ENCODE measurements around the gene FAM177B.
A peak's percentile ranks its signal among the peaks of the same experiment; 100 is the strongest.

FAM177B gene

DNA sequence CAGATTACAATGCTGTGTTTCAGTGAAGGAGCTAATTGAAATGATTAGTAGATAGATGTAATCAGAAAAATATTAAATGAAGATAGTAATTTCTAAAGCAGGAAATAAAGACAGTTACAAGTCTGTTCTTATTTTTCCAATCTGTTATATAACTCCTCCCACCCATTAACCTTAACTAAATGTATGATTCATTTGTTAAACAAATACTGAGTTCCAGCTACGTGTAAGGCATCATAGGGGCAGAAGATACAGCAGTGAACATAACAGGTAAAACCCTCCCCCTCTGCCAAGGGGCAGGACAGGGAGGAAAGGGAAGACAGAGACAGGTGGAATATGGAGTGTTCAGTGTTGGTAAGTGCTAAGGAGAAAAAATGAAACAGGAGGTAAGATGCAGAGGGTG, at the start of gene FAM177B:
FAM177B (plus strand) TSS at position 231 of the 400 bp plus-strand sequence. CDS start 9,344 bp downstream, outside the sequence.
- DNase-seq: no peak

DNA sequence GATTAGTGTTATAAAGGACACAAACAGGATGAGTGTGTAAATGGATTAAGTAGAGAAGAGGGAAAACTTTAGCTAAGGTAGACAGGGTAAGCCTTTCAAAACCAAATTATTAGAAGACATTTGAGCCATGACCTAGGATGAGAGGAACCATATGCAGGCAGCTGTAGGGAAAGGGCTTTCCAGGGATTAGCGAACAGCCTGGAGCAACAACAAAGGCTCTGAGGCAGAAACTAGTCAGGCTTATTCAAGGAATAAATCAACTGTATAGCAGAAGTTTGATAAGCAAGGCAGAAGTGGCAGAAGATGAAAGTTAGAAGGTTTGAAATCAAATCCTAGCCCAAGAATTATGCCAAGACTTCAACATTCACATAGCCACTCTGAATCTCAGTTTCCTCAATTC, 46.0 kb upstream of the FAM177B start:
- no peak for DNase-seq

DNA sequence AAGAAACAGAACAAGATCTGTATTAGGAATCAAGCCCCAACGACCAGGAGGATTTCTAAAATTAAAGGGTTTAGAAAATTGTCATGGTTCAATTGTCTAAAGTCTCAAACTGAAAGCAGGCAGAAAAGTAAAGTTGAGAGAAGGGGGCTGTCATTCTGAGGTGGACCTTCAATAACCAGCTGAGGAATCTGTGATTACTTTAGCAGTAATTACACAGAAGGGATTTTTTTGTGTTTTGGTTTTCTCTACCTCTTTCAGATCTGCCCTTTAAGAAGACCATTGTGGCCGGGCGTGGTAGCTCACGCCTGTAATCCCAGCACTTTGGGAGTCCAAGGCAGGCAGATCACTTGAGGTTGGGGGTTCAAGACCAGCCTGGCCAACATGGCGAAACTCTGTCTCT, 42.1 kb upstream of the FAM177B start:
- no peak for DNase-seq

DNA sequence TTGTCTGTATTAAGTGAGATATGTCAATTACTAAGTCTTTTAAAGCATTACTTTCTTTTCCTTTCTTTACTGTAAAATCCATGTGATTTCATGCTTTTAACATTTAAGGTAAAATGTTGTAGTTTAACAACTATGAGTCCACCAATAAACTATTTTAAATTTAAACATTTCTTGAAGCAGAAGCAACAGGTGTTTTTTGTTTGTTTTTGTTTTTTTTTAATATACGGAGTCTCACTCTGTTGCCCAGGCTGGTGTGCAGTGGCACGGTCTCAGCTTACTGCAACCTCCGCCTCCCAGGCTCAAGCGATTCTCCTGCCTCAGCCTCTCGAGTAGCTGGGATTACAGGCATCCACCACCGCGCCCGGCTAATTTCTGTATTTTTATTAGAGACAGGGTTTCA, 40.3 kb upstream of the FAM177B start:
- DNase-seq: no peak

DNA sequence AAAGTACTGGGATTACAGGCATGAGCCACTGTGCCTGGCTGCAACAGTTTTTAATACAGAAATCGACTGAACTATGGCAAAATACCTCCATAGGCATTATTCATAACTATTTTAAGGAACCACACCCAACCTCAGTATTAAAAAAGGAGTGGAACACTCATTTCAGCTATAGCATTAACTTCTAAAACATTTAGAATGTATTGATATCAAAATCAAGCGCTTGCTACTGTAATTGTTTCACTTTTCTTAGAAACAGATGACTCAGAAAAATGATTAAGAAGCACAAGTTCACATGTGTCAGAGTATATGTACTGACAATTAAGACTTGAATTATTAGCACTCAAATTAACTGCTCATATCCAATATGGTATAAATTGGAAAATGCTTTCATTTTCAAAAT, 39.8 kb upstream of the FAM177B start:
- DNase-seq: no peak

DNA sequence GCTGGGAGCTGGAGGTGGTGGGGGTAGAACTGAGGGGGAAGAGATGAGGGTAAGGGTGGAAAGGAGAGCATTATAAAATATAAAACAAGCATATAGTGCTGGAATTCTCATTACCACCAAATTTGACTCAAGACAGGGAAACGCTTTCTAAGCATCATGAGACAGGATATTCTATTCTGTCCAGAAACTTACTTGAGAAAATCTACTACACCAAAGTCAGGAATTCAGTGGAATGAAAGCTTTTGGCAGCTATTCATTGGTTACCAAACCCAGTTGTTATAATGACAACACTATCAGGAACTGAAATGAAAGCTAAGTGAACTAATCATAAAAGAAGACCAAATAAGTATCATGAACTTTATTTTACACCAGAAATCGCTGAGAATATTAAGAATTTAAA, 39.2 kb upstream of the FAM177B start:
- DNase-seq: no peak

DNA sequence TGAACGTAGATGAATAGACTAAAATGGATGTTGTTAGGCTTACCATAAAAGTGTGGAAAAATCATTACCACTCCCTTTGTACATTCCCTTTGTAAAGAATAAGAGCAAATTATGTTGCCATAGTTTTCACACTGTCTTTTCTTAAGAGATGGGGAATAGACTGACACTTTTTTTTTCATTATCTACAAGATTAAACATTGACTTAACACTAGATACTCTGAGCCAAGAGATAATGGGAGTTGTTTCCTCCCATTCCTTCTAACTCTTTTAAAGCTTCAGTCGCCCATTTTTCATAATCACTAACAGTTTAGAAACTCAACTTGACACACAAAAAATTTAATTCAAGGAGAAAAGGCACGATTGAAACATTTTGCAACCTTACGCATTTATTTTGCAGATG, 34.8 kb upstream of the FAM177B start:
- DNase-seq: no peak

DNA sequence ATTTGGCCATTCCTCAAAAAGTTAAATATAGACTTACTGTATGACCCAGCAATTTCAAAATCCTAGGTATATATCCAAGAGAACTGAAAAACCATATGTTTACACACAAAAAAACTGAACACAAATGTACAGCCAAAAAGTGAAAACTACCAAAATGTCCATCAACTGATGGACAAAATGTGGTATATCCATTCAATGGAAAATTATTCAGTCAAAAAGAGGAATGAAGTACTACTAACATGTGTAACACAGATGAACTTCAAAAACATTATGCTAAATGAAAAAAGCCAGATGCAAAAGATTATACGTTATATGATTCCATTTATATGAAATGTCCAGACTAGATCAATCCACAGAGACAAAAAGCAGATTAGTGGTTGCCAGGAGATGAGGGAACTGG, 32.7 kb upstream of the FAM177B start:
- DNase-seq: no peak

DNA sequence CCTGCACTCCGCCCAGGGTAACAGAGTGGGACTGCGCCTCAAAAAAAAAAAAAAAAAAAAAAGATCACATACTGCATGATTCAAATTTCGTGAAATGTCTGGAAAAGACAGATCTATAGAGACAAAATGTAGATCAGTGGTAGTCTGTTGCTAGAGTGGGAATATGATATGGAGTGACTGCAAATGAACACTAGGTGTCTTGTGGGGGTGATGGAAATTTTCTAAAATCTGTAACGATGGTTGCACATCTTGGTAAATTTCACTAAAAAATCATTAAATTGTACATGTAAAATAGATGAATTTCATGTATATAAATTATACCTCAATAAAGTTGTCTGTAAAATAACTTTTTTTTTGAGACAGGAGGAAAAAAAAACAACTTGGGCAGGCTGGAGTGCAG, 30.2 kb upstream of the FAM177B start:
- DNase-seq: no peak

DNA sequence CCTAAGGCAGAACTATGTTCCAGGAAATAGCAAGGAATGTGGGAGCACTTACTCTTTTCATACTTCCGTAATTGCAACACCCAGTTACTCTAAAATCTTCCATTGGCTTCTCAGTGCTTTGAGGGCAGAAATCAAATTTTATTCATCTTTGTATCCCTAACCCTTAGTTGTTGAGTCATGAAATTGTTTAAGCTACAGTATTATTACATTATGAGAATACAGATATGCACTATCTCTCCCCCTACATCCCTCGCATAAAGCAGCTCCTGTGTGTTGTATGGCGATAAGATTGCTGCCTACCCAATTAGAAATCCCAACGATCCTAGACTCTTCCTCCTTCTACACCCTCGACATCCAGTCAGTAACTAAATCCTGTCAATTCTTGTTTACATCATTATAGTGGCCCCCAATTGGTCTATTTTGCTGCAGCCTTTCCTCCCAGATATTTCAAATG, 27.3 kb upstream of the FAM177B start:
- DNase-seq: no peak

DNA sequence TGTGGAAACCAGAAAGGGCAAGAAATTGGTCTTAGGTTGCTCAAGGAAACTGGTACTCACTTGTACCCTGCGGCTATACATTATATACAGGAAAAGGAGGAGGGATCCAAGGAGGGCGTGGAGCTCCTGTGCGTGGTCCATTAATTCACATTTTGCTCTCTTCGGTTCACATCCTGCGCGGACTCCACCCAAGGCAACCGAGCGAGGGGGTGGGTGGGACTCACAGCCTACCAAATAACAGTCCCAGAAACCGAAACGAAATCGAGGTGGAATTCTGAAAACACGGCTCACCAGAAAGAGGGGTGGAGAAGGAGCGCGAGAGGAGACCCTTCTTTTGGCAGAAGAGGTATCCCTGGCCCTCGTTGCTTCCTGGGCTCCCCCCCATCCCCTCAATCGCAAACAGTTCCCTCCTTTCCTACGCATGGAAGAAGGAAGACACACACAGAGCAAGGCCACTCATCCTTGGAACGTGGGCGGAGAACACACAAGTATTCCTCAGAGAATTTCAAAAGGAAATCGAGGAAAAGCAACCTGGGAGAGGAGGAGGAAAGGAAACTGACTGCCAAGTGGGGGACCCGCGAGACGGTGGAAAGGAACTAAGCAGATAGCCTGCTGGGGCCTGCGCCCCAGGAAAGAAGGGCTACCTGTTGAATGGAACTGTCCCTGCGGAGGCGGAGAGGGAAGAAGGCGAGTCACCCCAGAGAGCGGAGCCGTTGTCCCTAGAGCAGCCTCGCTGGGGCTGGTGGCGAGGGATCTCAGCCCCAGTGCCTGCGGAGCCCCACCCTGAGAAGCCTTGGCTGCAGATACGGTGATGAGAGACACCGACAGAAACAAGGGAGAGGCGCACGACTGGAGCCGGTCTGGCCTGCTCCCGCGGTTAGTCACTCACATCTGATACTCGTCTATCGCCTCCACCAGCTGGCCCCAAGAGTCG, 25.4 kb upstream of the FAM177B start:
- DNase-seq: peak; percentile 70

DNA sequence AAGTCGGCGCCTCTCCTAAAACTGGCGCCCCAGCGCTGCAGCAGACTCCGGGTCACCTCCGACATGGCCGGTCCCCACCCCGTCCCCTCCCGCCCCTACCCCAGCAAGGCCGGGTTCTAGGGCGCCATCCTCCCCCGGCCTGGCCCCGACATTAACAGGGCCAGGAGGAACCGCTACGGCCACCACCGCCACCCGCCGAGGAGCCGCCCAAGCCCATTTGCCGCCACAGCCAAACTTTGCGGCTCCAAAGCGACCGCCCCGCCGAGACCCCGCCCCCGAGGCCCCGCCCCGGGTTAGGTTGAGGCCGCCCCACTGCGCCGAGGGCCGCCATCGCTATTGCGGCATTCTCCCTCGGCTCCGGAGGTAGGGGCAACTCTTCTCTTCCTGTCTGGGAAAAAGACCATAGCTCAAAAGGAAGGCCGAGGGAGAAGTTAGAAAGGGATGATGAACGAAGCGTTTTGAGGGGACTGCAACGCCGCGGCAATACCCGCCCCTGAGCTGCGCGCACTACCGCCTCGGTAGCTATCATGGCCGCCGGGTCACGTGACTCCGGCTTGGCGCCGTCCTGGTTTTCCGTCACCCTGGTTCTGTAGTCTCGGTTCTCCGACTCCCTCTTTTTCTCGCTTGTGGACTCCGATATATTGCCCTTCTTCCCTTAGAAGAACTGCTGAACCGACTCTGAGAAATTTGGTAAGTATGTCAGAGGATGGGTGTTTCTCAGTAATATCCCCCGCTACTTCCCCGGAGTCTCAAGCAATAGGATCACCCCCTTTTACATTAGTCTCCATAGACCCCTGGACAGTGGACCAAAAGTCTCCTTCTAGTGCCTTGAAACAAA, 24.5 kb upstream of the FAM177B start, which contains the start of the genes AIDA and BROX:
AIDA (minus strand) TSS at position 239 of the 838 bp plus-strand sequence; CDS start at position 65, 174 bp downstream.
BROX (plus strand) TSS at position 312 of the 838 bp plus-strand sequence. CDS start 3,136 bp downstream, outside the sequence.
- DNase-seq: peak; percentile 92

DNA sequence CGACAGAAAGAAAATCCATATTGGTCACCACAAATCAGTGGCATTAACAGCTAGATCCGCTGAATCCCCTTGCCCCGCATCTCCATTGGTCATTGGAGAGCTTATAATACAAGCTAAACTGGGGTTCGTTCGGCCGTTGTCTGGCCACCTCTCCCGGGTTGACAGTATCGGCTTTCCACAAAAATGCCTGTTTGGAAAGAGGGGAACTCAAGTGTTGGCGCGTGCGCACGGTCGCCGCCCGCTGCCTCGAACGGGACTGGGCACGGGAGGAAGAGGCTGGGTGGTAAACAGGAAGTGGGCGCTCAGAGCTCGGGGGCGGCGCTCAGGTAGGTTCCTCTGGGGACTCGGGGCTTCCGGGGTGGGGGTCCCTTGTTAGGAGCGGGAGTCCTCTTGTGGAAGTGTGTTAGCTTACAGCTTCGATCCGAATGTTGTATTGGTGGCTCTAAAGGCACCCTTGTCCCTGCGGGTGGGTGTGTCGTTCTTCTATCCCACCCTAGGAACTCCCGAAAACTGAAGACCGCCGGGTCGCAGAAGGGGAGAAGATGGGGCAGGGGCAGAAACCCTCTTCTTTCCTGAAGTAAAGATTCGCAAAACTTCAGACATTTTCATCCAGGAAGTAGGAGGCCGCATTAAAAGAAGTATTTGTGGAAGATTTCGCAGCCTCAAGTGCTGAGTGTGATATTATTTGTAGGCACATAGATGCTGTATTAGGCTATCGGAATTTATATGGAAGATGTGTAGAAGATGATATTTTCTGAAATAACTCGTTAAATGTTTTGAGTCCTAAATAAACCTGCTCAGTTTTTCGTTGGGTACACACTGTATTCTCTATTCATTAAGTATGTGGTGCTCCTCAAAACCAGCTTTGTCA, 23.7 kb upstream of the FAM177B start:
- DNase-seq: peak; percentile 96

DNA sequence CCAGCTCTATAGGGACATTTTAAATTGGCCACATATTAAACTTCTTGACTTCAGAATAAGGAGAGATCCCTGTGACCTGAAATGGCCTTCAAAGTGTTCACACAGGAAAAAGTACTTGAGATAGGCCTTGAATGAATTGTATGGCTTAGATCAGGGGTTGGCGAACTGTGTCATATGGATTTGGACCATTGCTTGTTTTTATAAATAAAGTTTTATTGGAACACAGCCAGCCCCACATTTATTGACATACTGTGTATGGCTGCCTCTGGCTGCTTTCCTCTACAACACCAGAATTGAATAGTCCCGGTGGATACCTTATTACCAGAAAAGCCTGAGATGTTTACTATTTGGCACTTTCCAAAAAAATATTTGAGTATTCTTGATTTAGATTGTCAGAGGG, 20.6 kb upstream of the FAM177B start:
- no peak for DNase-seq

DNA sequence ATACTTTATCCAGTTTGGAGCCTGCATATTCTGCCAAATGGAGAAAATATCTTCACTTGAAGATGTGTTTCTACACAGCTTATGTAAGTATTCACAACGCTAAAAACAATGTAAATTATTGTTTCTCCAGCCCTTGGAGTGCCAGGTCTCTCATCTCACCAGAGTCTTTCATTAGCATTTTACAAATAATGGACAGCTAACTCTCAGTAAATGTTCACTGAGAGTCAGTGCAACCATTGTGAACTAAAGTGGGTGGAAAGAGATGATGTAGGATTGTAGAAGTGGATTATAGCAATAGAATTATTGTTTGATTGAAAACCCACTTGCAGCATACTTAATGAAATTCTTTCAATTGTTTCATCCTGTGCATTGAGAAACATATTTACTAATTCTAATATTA, 8.3 kb upstream of the FAM177B start:
- no peak for DNase-seq

DNA sequence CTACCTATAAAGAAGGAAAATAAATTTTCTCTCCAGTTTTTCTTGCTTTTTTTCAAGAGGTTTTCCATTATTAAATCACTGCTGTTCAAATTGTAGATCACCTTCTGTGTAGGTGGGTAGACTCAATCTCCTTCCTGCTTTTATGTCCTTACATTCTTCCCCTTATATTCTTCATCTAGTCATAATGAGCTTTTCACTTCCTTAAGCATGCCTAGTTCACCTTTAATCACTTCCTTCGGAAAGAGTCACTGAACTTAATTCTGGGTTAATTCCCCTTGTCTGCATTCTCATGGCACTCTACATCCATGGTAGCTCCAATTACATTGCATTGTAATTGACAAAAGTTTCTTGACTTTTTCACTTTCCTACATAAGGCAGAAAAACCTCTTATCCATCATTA, 6.1 kb upstream of the FAM177B start:
- DNase-seq: no peak

DNA sequence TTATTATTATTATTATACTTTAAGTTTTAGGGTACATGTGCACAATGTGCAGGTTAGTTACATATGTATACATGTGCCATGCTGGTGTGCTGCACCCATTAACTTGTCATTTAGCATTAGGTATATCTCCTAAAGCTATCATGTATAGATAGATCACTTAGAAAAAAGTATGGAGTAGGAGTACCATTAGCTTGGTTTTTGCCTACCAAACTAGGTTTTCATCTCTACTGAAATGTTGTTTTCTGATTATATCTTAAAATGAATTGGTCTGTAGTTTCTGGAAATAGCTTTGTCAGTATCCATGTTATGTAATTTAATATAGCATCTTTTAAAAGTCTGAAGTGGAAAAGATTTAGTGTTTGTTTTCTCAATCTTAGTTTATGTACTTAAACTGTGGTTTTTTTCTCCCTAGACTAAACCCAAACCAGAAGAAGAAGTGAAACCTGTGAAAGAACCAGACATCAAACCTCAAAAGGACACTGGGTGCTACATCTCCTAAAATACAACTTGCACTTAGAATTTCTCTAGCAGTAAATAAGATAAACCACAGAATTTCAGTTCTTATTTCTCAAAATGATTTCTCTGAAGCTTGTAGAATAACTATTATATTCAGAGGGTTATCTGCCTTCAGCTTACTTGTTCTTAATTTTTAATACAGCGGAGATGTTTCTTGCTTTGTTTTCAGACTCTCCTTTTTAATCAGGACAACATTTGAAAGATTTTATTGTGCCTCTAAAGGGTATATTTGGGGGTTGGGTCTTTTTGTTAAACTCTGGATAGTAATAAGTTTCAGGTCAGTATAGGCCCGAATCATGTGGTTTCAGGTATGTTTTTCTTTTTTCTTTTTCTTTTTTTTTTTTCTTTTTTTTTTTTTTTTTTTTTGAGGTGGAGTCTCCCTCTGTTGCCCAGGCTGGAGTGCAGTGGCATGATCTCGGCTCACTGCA, 4.5 kb upstream of the FAM177B start:
- no peak for DNase-seq

DNA sequence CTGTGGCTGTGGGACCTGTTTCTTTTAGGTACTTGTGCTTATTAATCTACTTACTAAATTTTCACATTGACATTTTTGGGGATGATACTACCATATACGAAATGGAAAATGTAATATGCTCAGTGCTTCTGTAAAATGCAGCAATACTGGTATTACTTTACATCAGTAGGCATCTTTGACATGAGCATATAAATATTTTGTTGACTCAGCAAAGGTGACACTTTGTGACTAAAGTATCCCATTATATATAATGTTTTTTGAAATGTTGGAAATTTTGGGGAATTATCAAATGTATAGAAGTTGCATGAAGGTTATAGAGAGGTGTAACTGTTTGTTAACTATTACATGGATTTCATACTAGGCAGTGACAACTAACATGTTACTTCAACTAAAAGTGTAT, 2.3 kb upstream of the FAM177B start:
- no peak for DNase-seq

DNA sequence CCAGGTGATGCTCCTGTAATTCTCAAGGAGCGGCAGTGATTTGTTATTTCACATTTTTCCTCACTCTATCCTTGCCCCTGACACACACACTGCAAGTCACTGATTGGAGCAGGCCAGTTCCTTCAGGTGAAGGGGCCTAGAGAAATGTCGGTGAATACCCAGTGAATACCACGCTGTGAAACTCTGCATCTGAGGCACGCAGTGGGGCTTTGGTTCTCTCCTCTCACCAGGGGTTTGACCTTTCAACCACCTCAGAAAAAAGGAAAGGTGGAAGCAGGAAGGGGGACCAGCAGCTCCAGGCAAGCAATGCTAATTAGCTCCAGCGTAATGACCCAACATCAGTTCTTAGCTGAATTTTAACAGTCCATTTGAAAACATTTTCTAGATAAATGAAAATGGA, 532 bp upstream of the FAM177B start:
- no peak for DNase-seq

DNA sequence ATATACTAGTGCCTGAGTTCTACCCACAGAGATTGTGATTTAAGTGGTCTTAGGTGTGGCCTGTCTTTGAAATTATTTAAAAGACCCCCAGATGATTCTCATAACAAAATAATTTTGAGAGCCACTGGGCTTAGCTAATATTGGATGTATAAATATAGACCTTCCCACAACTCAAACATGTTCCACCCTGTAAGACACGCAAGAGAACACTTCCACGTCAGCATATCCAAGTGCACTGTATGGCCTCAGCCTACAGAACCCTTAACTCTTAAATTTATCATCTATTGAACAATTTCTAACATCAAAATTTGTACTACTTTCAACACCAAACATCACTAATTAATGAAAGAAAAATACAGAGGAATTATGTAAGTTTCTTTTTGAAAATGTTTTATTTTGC, 2.5 kb downstream of the FAM177B start:
- DNase-seq: no peak

DNA sequence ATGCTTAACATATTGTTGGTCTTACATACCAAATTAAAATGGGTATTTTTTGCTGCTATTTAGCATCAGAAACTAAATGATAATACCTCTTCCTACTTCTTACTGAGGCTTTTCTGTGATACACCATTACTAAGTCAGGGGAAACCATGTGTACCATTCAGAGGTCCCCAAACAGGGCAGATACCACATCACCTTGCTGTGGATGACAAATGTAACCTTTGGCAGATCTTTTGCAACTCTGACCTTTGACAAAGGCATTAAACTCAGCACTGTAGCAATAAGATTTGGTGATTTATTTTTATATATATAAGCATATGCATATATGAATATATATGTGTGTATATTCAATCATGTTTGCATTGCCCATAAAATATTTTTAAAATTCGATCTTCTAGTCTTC, 2.9 kb downstream of the FAM177B start:
- no peak for DNase-seq

Measured in CD4-positive, alpha-beta T cell treated with Interleukin-4 for 4 hours (primary cell).